ENCODE measurements around the gene EFHC1. TPM values are rescaled to one million over a fixed set of nuclear protein-coding genes. Genes with fewer than 3 reads are reported as not detected.
A peak's percentile ranks its signal among the peaks of the same experiment; 100 is the strongest.

The EFHC1 gene
- total and polyA plus RNA-seq, 2 of the 13 experiments (the other 11 are each of a cell fraction or from before 2014, with no cell fraction given), result 23.4 to 29.5 TPM

GRCh38 chr6:52547647-52548352 lies 127.7 kb downstream of the EFHC1 start (continued):
- TF ChIP-seq GRHL1 (CRISPR knock-in tag; conservative IDR thresholded peaks at IDR 0.05), result no peak
- no peak for TF ChIP-seq ZNF678 (CRISPR knock-in tag; IDR thresholded peaks at IDR 0.05)
- TF ChIP-seq SMAD9 (CRISPR knock-in tag; IDR thresholded peaks at IDR 0.05), result no peak
- TF ChIP-seq ZSCAN29 (CRISPR knock-in tag; conservative IDR thresholded peaks at IDR 0.05), result 0 out of 2 replicates have a peak, but pooled peaks have one; percentile 53
- no peak for TF ChIP-seq NFRKB (IDR thresholded peaks at IDR 0.05)
- TF ChIP-seq AFF4 (CRISPR knock-in tag; IDR thresholded peaks at IDR 0.05), result no peak
- no peak for TF ChIP-seq JARID2 (CRISPR knock-in tag; IDR thresholded peaks at IDR 0.05; ENCODE audit: insufficient replicate concordance)
- TF ChIP-seq DBP (CRISPR knock-in tag; IDR thresholded peaks at IDR 0.05; ENCODE audit: not compliant biosample characterization), result no peak
- no peak for TF ChIP-seq SNAPC2 (CRISPR knock-in tag; IDR thresholded peaks at IDR 0.05)
- TF ChIP-seq ZNF704 (CRISPR knock-in tag; IDR thresholded peaks at IDR 0.05; ENCODE audit: borderline replicate concordance), result no peak
- TF ChIP-seq MXD1 (CRISPR knock-in tag; IDR thresholded peaks at IDR 0.05), result no peak
- TF ChIP-seq SOX6 (IDR thresholded peaks at IDR 0.05), result no peak
- TF ChIP-seq SOX6 (CRISPR knock-in tag; IDR thresholded peaks at IDR 0.05), result peak; percentile 80; the same call in 1 of the 2 replicates
- no peak for TF ChIP-seq ZNF230 (CRISPR knock-in tag; IDR thresholded peaks at IDR 0.05)
- TF ChIP-seq SALL1 (CRISPR knock-in tag; IDR thresholded peaks at IDR 0.05), result peak; percentile 97
- no peak for TF ChIP-seq U2AF1 (optimal IDR thresholded peaks at IDR 0.05; ENCODE audit: low read depth, low read length)
- TF ChIP-seq DZIP1 (CRISPR knock-in tag; IDR thresholded peaks at IDR 0.05), result no peak
